ENCODE results near the gene SOX18. TPM values are rescaled to one million over a fixed set of nuclear protein-coding genes. Genes with fewer than 3 reads are reported as not detected.
A peak's percentile ranks its signal among the peaks of the same experiment; 100 is the strongest.

SOX18 gene
- 10 to 100 TPM in 2 of 5 donors, 1 to 10 TPM in 2, under 1 TPM in 1; 0.58 to 26.6 (median 8.9) TPM for total RNA-seq
- 10 to 100 TPM in 1 of 3 donors, 1 to 10 TPM in 2; 6.2 to 15.2 (median 8.4) TPM for polyA plus RNA-seq
- long read RNA-seq, donor 1, transcript SOX18-201 (2 exons, 1,864 nt), result major isoform, 6 of 14 reads
- long read RNA-seq, donor 1, partial matches to known transcripts, result 8 of 14 reads
- long read RNA-seq, donor 1, other reads (novel, unspliced or antisense), result 0 of 14 reads
- long read RNA-seq, donor 2, result 0 reads
- long read RNA-seq, donor 3, partial matches to known transcripts, result 0 of 3 reads
- long read RNA-seq, donor 3, other reads (novel, unspliced or antisense), result 0 of 3 reads
- long read RNA-seq, donor 4, result 0 reads
- long read RNA-seq, donor 5, transcript SOX18-201 (2 exons, 1,864 nt), result major isoform, 14 of 22 reads
- long read RNA-seq, donor 5, partial matches to known transcripts, result 8 of 22 reads
- long read RNA-seq, donor 5, other reads (novel, unspliced or antisense), result 0 of 22 reads
- long read RNA-seq, donor 6, transcript SOX18-201 (2 exons, 1,864 nt), result major isoform, 11 of 11 reads
- long read RNA-seq, donor 6, partial matches to known transcripts, result 0 of 11 reads
- long read RNA-seq, donor 6, other reads (novel, unspliced or antisense), result 0 of 11 reads
- long read RNA-seq, donor 7, transcript SOX18-201 (2 exons, 1,864 nt), result major isoform, 7 of 7 reads
- long read RNA-seq, donor 7, partial matches to known transcripts, result 0 of 7 reads
- long read RNA-seq, donor 7, other reads (novel, unspliced or antisense), result 0 of 7 reads
- long read RNA-seq, donor 8, partial matches to known transcripts, result 0 of 3 reads
- long read RNA-seq, donor 8, other reads (novel, unspliced or antisense), result 0 of 3 reads
- long read RNA-seq, donor 9, transcript SOX18-201 (2 exons, 1,864 nt), result major isoform, 6 of 6 reads
- long read RNA-seq, donor 9, partial matches to known transcripts, result 0 of 6 reads
- long read RNA-seq, donor 9, other reads (novel, unspliced or antisense), result 0 of 6 reads
- long read RNA-seq, donor 10, result 0 reads

- Histone ChIP-seq H3K4me1 (peaks cover 17 to 24% (median 19%) of the 10 kb centered on the region in 4 donors), H3K36me3 (no peaks in the 10 kb centered on the region), H3K9me3 (no peaks in the 10 kb centered on the region), H3K27me3 (peaks cover 33 to 100% (median 78%) of the 10 kb centered on the region in 3 donors), H3K27ac (peak within 1 kb of the TSS; percentile 18 to 79 (median 66)), H3K4me3 (peak within 1 kb of the TSS; percentile 24 to 47 (median 35))
- DNase-seq, result peak in 1 of 2 donors; percentile 73
- intact Hi-C loops (cut with DNase I; ENCODE audit: low total_unique reads), result no loop called here
- TF ChIP-seq POLR2AphosphoS5 (IDR thresholded peaks at IDR 0.05) (peak in 2 of 3 donors; percentile 40 to 67), CTCF (IDR thresholded peaks at IDR 0.05) (no peak)
- WGBS, 5 donors, result 0 to 12% (median 2%) methylated on average over 5 to 102 of the region's 111 CpGs
Measured at GRCh38 chr20:64049060-64049877, at the start of gene SOX18. Gene SOX18 (minus strand): TSS chr20:64049639. CDS start chr20:64049516, 123 bp downstream.

- no peak for DNase-seq
- intact Hi-C loops (cut with DNase I; ENCODE audit: low total_unique reads), result no loop called here
- H3K27me3 ChIP-seq, result peaks cover 10 to 71% (median 38%) of the 10 kb centered on the region in 3 donors
- H3K4me3 ChIP-seq, result no peak overlapping the region
- peaks cover 0 to 10% (median 4%) of the 10 kb centered on the region in 4 donors for H3K36me3 ChIP-seq
- TF ChIP-seq POLR2AphosphoS5 (IDR thresholded peaks at IDR 0.05) (no peak), EP300 (IDR thresholded peaks at IDR 0.05) (no peak), POLR2A (IDR thresholded peaks at IDR 0.05) (no peak), CTCF (IDR thresholded peaks at IDR 0.05) (no peak)
- WGBS, 5 donors, result 93 to 94% (median 93%) methylated on average over 25 to 28 of the region's 28 CpGs
- no peaks in the 10 kb centered on the region for H3K9me3 ChIP-seq
- H3K27ac ChIP-seq, result no peak overlapping the region
- peaks cover 8 to 14% (median 12%) of the 10 kb centered on the region in 4 donors for H3K4me1 ChIP-seq
Measured at GRCh38 chr20:64098471-64099013, 49.1 kb upstream of the SOX18 start.

- DNase-seq, result no peak
- Histone ChIP-seq H3K27ac (no peak overlapping the region), H3K4me1 (peaks cover 0 to under 1% (median 0%) of the 10 kb centered on the region in 4 donors), H3K36me3 (peaks cover 0 to 10% (median 4%) of the 10 kb centered on the region in 4 donors), H3K9me3 (no peaks in the 10 kb centered on the region), H3K4me3 (no peak overlapping the region), H3K27me3 (peaks cover under 1 to 61% (median 22%) of the 10 kb centered on the region in 3 donors)
- no peak for TF ChIP-seq POLR2AphosphoS5 (IDR thresholded peaks at IDR 0.05)
- TF ChIP-seq EP300 (IDR thresholded peaks at IDR 0.05), result no peak
- no peak for TF ChIP-seq CTCF (IDR thresholded peaks at IDR 0.05)
- TF ChIP-seq POLR2A (IDR thresholded peaks at IDR 0.05), result no peak
- 78 to 97% (median 84%) methylated on average over 6 of the region's 6 CpGs for WGBS, 5 donors
- intact Hi-C loops (cut with DNase I; ENCODE audit: low total_unique reads), result no loop called here
Measured at GRCh38 chr20:64096535-64096934, 47.1 kb upstream of the SOX18 start.
